Adipocyte (in vitro differentiated cells): ENCODE measurements around the gene PRKAA1.
"Not testable (repeated sequence)": the region's sequence is repeated elsewhere in the genome, so short reads cannot be mapped to it uniquely, and the experiment has no call there.

Experiments
- DNase-seq: peaks from one replicate; pipeline ENCODE4 v3.0.0-alpha.2; 2015; ENCODE audit warnings: low read depth
- H3K27me3 ChIP-seq: replicated peaks from 2 replicates; pipeline ENCODE4 v1.7.0; 2013; ENCODE audit warnings: mild to moderate bottlenecking, low read length, moderate library complexity; ENCODE audit not compliant: control insufficient read depth, insufficient read depth
- H3K36me3 ChIP-seq: 2 replicates; pipeline ENCODE4 v1.7.0; 2013; ENCODE audit warnings: low read length, mild to moderate bottlenecking, moderate library complexity; ENCODE audit not compliant: control insufficient read depth, insufficient read depth, severe bottlenecking
- H3K4me1 ChIP-seq: 2 replicates; pipeline ENCODE4 v1.7.0; 2013; ENCODE audit warnings: mild to moderate bottlenecking, low read length, moderate library complexity; ENCODE audit not compliant: control insufficient read depth, insufficient read depth
- H3K4me3 ChIP-seq: 2 replicates; pipeline ENCODE4 v1.7.0; 2013; ENCODE audit warnings: mild to moderate bottlenecking, low read length, moderate library complexity
- H3K9ac ChIP-seq: 2 replicates; pipeline ENCODE4 v1.7.0; 2013; ENCODE audit warnings: mild to moderate bottlenecking, low read length, moderate library complexity
- H3K9me3 ChIP-seq: 2 replicates; pipeline ENCODE4 v1.7.0; 2013; ENCODE audit warnings: mild to moderate bottlenecking, low read length, moderate library complexity; ENCODE audit not compliant: control insufficient read depth

Gene PRKAA1

GRCh38 chr5:40790947-40791593 is 7.1 kb downstream of the PRKAA1 start:
- no peaks in the 10 kb centered on the region for H3K9me3 ChIP-seq
- peaks cover 41% of the 10 kb centered on the region for H3K4me1 ChIP-seq
- peak overlapping the region; percentile 53 for H3K9ac ChIP-seq
- no peak for DNase-seq
- H3K4me3 ChIP-seq, result peak overlapping the region; percentile 61
- peaks cover 8% of the 10 kb centered on the region for H3K36me3 ChIP-seq
- H3K27me3 ChIP-seq, result no peaks in the 10 kb centered on the region

GRCh38 chr5:40788941-40789340 is 9.2 kb downstream of the PRKAA1 start:
- not testable (repeated sequence) for H3K4me3 ChIP-seq, H3K9ac ChIP-seq, DNase-seq, H3K36me3 ChIP-seq, H3K27me3 ChIP-seq, H3K9me3 ChIP-seq
- peaks cover 32% of the 10 kb centered on the region for H3K4me1 ChIP-seq

GRCh38 chr5:40787986-40788385 is 10.2 kb downstream of the PRKAA1 start:
- peaks cover 8% of the 10 kb centered on the region for H3K36me3 ChIP-seq
- no peak for DNase-seq
- H3K9me3 ChIP-seq, result no peaks in the 10 kb centered on the region
- H3K4me1 ChIP-seq, result peaks cover 32% of the 10 kb centered on the region
- H3K9ac ChIP-seq, result no peak overlapping the region
- H3K4me3 ChIP-seq, result no peak overlapping the region
- no peaks in the 10 kb centered on the region for H3K27me3 ChIP-seq

- H3K9me3 ChIP-seq, H3K4me3 ChIP-seq: not testable (repeated sequence)
Measured at GRCh38 chr5:40786664-40787063, 11.5 kb downstream of the PRKAA1 start.

GRCh38 chr5:40784916-40785315 is 13.3 kb downstream of the PRKAA1 start:
- H3K36me3 ChIP-seq, result peaks cover 8% of the 10 kb centered on the region

More at GRCh38 chr5:40786664-40787063, 11.5 kb downstream of the PRKAA1 start:
- H3K27me3 ChIP-seq, H3K9ac ChIP-seq, DNase-seq, H3K36me3 ChIP-seq: not testable (repeated sequence)
- peaks cover 36% of the 10 kb centered on the region for H3K4me1 ChIP-seq

GRCh38 chr5:40784027-40784653 is 14.0 kb downstream of the PRKAA1 start:
- H3K4me3 ChIP-seq, result no peak overlapping the region
- H3K4me1 ChIP-seq, result peaks cover 38% of the 10 kb centered on the region
- no peaks in the 10 kb centered on the region for H3K9me3 ChIP-seq
- H3K9ac ChIP-seq, result no peak overlapping the region
- no peak for DNase-seq
- H3K27me3 ChIP-seq, result no peaks in the 10 kb centered on the region
- peaks cover 8% of the 10 kb centered on the region for H3K36me3 ChIP-seq

More at GRCh38 chr5:40784916-40785315, 13.3 kb downstream of the PRKAA1 start:
- no peak overlapping the region for H3K4me3 ChIP-seq
- no peak overlapping the region for H3K9ac ChIP-seq
- H3K27me3 ChIP-seq, result no peaks in the 10 kb centered on the region
- no peak for DNase-seq
- H3K4me1 ChIP-seq, result peaks cover 38% of the 10 kb centered on the region
- no peaks in the 10 kb centered on the region for H3K9me3 ChIP-seq

- no peaks in the 10 kb centered on the region for H3K36me3 ChIP-seq
- no peak overlapping the region for H3K9ac ChIP-seq
- no peaks in the 10 kb centered on the region for H3K27me3 ChIP-seq
- H3K9me3 ChIP-seq, result no peaks in the 10 kb centered on the region
- H3K4me1 ChIP-seq, result peaks cover 38% of the 10 kb centered on the region
- H3K4me3 ChIP-seq, result no peak overlapping the region
- peak; percentile 47 for DNase-seq
Measured at GRCh38 chr5:40781843-40782409, 16.2 kb downstream of the PRKAA1 start.

GRCh38 chr5:40780858-40781257 is 17.3 kb downstream of the PRKAA1 start:
- no peak for DNase-seq
- no peak overlapping the region for H3K9ac ChIP-seq
- no peaks in the 10 kb centered on the region for H3K9me3 ChIP-seq
- peaks cover 39% of the 10 kb centered on the region for H3K4me1 ChIP-seq
- H3K36me3 ChIP-seq, result peaks cover 6% of the 10 kb centered on the region
- no peaks in the 10 kb centered on the region for H3K27me3 ChIP-seq
- no peak overlapping the region for H3K4me3 ChIP-seq

GRCh38 chr5:40780199-40780598 is 18.0 kb downstream of the PRKAA1 start:
- no peaks in the 10 kb centered on the region for H3K9me3 ChIP-seq
- no peak overlapping the region for H3K4me3 ChIP-seq
- no peaks in the 10 kb centered on the region for H3K27me3 ChIP-seq
- no peak for DNase-seq
- peaks cover 43% of the 10 kb centered on the region for H3K4me1 ChIP-seq
- no peak overlapping the region for H3K9ac ChIP-seq
- H3K36me3 ChIP-seq, result peaks cover 12% of the 10 kb centered on the region

GRCh38 chr5:40779561-40779960 is 18.6 kb downstream of the PRKAA1 start:
- peaks cover 19% of the 10 kb centered on the region for H3K36me3 ChIP-seq
- H3K9ac ChIP-seq, result no peak overlapping the region
- H3K4me1 ChIP-seq, result peaks cover 43% of the 10 kb centered on the region
- no peaks in the 10 kb centered on the region for H3K9me3 ChIP-seq
- no peak for DNase-seq
- H3K4me3 ChIP-seq, result no peak overlapping the region
- H3K27me3 ChIP-seq, result no peaks in the 10 kb centered on the region

GRCh38 chr5:40778133-40778532 is 20.0 kb downstream of the PRKAA1 start:
- peaks cover 33% of the 10 kb centered on the region for H3K36me3 ChIP-seq
- no peaks in the 10 kb centered on the region for H3K9me3 ChIP-seq
- no peak for DNase-seq
- H3K27me3 ChIP-seq, result no peaks in the 10 kb centered on the region
- peaks cover 43% of the 10 kb centered on the region for H3K4me1 ChIP-seq
- no peak overlapping the region for H3K4me3 ChIP-seq
- H3K9ac ChIP-seq, result no peak overlapping the region
